Smooth muscle cell (in vitro differentiated cells): ENCODE measurements around the gene LRG1. TPM values are rescaled to one million over a fixed set of nuclear protein-coding genes. Genes with fewer than 3 reads are reported as not detected.

Experiments used
- DNase-seq: peaks from one replicate; lab custom pipeline; 2025; ENCODE audit not compliant: unreplicated experiment; lab: John Stamatoyannopoulos, UW
- H2AFZ ChIP-seq: fragments of 200-600 bp; sonication (generic); 2 replicates; pipeline ENCODE4 v1.6.0; 2016; ENCODE audit warnings: antibody characterized with exemption, low read depth, mild to moderate bottlenecking
- H3F3A ChIP-seq: fragments of 200-600 bp; sonication (generic); 2 replicates; pipeline ENCODE4 v1.6.0; 2017; ENCODE audit warnings: antibody characterized with exemption, low read depth
- H3K27ac ChIP-seq: fragments of 200-600 bp; sonication (generic); 2 replicates; pipeline ENCODE4 v1.5.1; 2016; ENCODE audit warnings: low read depth, mild to moderate bottlenecking
- H3K27me3 ChIP-seq: fragments of 200-600 bp; sonication (generic); 2 replicates; pipeline ENCODE4 v1.6.1; 2016; ENCODE audit warnings: low read depth, mild to moderate bottlenecking
- H3K36me3 ChIP-seq: fragments of 200-600 bp; sonication (generic); 2 replicates; pipeline ENCODE4 v1.5.1; 2016; ENCODE audit warnings: low read depth
- H3K4me1 ChIP-seq: fragments of 200-600 bp; sonication (generic); 2 replicates; pipeline ENCODE4 v1.5.1; 2016; ENCODE audit warnings: low read depth
- H3K4me2 ChIP-seq: fragments of 200-600 bp; sonication (generic); 2 replicates; pipeline ENCODE4 v1.6.0; 2016; ENCODE audit warnings: mild to moderate bottlenecking
- H3K4me3 ChIP-seq: fragments of 200-600 bp; sonication (generic); 2 replicates; pipeline ENCODE4 v1.5.1; 2016; ENCODE audit warnings: mild to moderate bottlenecking
- H3K79me2 ChIP-seq: fragments of 200-600 bp; sonication (generic); 2 replicates; pipeline ENCODE4 v1.6.0; 2016; ENCODE audit warnings: low read depth, mild to moderate bottlenecking
- H3K9ac ChIP-seq: fragments of 200-600 bp; sonication (generic); 2 replicates; pipeline ENCODE4 v1.6.0; 2016; ENCODE audit warnings: low read depth
- H3K9me3 ChIP-seq: fragments of 200-600 bp; sonication (generic); replicated peaks from 2 replicates; pipeline ENCODE4 v1.5.1; 2016; ENCODE audit warnings: low read depth
- H4K20me1 ChIP-seq: fragments of 200-600 bp; sonication (generic); 2 replicates; pipeline ENCODE4 v1.6.0; 2016; ENCODE audit warnings: low read depth
- WGBS: methylation state at CpG from one replicate; pipeline ENCODE4 v1.1.7; 2016; ENCODE audit warnings: low lambda C conversion rate; 5-methylcytosine and 5-hydroxymethylcytosine counted together
- polyA plus RNA-seq: library from polyadenylated mRNA; unstranded; fragments of >200 nt; fragmentation: Nextera tagmentation; extraction: Ambion mirVana; gene quantifications from 2 replicates; pipeline ENCODE4 v1.2.1, GENCODE V29; 2016
- total RNA-seq: library from RNA; depleted of rRNA; stranded (reverse); fragments of >200 nt; gene quantifications from 2 replicates; pipeline ENCODE4 v1.2.3, GENCODE V29; 2014
- TF ChIP-seq, protein P1 (sequence below): fragments of 200-600 bp; sonication (generic); IDR thresholded peaks from 2 replicates; pipeline ENCODE4 v1.5.1; 2017; ENCODE audit warnings: borderline replicate concordance, mild to moderate bottlenecking, antibody characterized with exemption; ENCODE audit not compliant: insufficient read depth, poor library complexity, severe bottlenecking

The LRG1 gene
- total and polyA plus RNA-seq, 2 experiments from 2014 or later: not detected

GRCh38 chr19:4583961-4584669, 44.3 kb upstream of the LRG1 start:
- H2AFZ ChIP-seq: peak overlapping the region; percentile 52
- no peak overlapping the region for H3K27ac ChIP-seq
- no peak for DNase-seq
- H3K4me3 ChIP-seq: peak overlapping the region; percentile 51
- H3K4me2 ChIP-seq: peak overlapping the region; percentile 91
- H3F3A ChIP-seq: peaks cover 17% of the 10 kb centered on the region
- no peaks in the 10 kb centered on the region for H4K20me1 ChIP-seq
- TF ChIP-seq, protein P1, sequence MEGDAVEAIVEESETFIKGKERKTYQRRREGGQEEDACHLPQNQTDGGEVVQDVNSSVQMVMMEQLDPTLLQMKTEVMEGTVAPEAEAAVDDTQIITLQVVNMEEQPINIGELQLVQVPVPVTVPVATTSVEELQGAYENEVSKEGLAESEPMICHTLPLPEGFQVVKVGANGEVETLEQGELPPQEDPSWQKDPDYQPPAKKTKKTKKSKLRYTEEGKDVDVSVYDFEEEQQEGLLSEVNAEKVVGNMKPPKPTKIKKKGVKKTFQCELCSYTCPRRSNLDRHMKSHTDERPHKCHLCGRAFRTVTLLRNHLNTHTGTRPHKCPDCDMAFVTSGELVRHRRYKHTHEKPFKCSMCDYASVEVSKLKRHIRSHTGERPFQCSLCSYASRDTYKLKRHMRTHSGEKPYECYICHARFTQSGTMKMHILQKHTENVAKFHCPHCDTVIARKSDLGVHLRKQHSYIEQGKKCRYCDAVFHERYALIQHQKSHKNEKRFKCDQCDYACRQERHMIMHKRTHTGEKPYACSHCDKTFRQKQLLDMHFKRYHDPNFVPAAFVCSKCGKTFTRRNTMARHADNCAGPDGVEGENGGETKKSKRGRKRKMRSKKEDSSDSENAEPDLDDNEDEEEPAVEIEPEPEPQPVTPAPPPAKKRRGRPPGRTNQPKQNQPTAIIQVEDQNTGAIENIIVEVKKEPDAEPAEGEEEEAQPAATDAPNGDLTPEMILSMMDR: no peak
- no peaks in the 10 kb centered on the region for H3K9me3 ChIP-seq
- H3K27me3 ChIP-seq: peaks cover 20% of the 10 kb centered on the region
- 4% methylated on average over 27 of the region's 49 CpGs for WGBS
- H3K4me1 ChIP-seq: no peaks in the 10 kb centered on the region
- H3K9ac ChIP-seq: no peak overlapping the region
- H3K36me3 ChIP-seq: no peaks in the 10 kb centered on the region
- H3K79me2 ChIP-seq: no peaks in the 10 kb centered on the region

DNA sequence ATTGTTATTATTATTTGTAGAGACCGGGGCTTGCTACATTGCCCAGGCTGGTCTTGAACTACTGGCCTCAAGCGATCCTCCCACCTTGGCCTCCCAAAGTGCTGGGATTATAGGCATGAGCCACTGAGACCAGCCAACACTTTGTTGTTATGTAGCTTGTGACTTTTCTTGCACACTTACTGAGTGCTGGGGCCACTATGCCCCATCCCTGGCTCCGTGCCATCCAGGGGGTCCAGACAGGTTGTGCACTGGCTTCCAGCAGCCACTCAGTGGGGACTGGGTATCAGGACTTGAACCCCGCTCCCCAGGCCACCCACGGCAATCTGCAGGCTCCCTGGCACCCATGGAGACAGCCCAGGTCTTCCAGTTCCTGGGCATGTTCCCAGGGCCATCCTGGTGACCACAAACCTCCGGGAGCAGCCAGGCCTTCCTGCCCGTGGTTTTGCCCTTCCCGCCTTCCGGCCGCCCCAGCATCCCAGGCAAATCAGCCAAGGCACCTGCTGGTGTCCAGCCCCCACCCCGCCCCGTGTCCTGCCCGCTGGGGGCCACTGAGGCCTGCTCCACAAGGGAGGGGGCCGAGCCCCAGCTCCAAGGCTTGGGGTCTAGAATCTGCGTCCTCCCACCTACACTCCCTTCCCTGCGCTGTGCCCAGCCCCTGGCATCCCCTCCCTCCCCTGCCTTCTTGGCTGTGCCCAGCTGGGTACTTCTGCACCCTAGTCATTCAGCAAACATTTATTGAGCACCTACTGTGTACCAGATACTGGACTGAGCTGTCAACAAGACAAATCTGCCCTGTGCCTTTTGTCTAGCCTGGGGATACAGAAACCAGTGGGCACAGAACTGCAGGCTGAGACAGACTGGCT, 43.4 kb upstream of the LRG1 start:
- 75% methylated on average over 16 of the region's 16 CpGs for WGBS
- Histone ChIP-seq H3F3A (peaks cover 22% of the 10 kb centered on the region), H3K4me2 (no peak overlapping the region), H3K4me3 (no peak overlapping the region), H3K27me3 (peaks cover 20% of the 10 kb centered on the region), H2AFZ (no peak overlapping the region), H3K36me3 (no peaks in the 10 kb centered on the region), H3K9me3 (no peaks in the 10 kb centered on the region), H3K79me2 (no peaks in the 10 kb centered on the region), H3K9ac (no peak overlapping the region), H3K27ac (no peak overlapping the region), H4K20me1 (no peaks in the 10 kb centered on the region), H3K4me1 (no peaks in the 10 kb centered on the region)
- TF ChIP-seq, protein P1: no peak
- DNase-seq: no peak

GRCh38 chr19:4581666-4582553, 42.1 kb upstream of the LRG1 start:
- Histone ChIP-seq H3K9ac (no peak overlapping the region), H3K4me2 (no peak overlapping the region), H3K36me3 (no peaks in the 10 kb centered on the region), H3K4me3 (no peak overlapping the region), H3K79me2 (no peaks in the 10 kb centered on the region), H4K20me1 (no peaks in the 10 kb centered on the region), H3K27ac (no peak overlapping the region), H3K9me3 (no peaks in the 10 kb centered on the region), H3K27me3 (peaks cover 20% of the 10 kb centered on the region), H3K4me1 (no peaks in the 10 kb centered on the region), H2AFZ (no peak overlapping the region), H3F3A (peaks cover 10% of the 10 kb centered on the region)
- TF ChIP-seq, protein P1: no peak
- no peak for DNase-seq
- WGBS: 38% methylated on average over 21 of the region's 57 CpGs
